ENCODE results near the gene FALEC.

DNA sequence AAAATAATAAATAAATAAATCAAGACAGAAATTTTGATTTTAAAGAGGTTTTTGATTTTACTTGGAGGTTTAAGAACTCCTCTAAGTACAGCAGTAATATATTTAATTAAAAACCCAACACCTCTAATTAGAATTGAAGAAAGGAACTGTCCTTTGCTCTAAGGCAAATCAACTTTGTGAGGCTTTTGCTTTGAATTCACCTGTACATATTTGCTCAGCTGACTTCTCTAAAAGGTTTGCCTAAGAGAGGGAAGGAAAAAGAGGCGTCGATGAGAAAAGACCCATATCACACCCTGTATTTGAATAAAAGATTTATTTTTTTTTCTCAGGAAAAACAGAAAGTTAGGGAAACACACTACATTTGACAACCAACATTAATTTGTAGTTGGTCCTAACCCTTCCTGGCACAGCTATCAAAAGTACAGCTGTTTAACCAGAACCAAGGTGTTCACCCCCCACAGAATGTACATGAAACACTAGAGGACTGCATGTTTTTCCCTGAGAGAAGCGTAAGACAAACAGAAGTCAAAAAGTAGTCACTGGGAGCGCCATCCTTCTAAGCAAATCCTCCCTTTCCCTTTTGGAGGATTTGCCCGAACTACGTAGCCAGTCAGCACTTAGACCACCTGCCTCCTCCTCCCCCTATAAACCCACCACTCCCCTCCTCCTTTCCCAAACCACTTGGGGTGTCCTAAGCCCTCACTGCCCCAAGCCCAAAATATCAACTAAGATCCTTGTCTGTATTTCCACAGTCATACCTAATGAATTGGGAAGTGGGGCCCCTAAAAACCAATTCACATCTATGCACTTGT is 58.9 kb downstream of the FALEC start:
- TF ChIP-seq, protein P1, sequence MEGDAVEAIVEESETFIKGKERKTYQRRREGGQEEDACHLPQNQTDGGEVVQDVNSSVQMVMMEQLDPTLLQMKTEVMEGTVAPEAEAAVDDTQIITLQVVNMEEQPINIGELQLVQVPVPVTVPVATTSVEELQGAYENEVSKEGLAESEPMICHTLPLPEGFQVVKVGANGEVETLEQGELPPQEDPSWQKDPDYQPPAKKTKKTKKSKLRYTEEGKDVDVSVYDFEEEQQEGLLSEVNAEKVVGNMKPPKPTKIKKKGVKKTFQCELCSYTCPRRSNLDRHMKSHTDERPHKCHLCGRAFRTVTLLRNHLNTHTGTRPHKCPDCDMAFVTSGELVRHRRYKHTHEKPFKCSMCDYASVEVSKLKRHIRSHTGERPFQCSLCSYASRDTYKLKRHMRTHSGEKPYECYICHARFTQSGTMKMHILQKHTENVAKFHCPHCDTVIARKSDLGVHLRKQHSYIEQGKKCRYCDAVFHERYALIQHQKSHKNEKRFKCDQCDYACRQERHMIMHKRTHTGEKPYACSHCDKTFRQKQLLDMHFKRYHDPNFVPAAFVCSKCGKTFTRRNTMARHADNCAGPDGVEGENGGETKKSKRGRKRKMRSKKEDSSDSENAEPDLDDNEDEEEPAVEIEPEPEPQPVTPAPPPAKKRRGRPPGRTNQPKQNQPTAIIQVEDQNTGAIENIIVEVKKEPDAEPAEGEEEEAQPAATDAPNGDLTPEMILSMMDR (conservative IDR thresholded peaks at IDR 0.05 in 1 of 2, IDR thresholded peaks at IDR 0.05 in 1 of 2; ENCODE audit: extremely low read depth in 1 of 2, insufficient read depth in 1 of 2, low read depth in 1 of 2, low read length in 2 of 2): no peak
- no peak for TF ChIP-seq EZH2 (IDR thresholded peaks at IDR 0.05; ENCODE audit: borderline replicate concordance, low read length)

Data from mammary epithelial cell (primary cell).